HEK293T (cell line): Measurements from ENCODE around the gene RGSL1.

Experiments
- CTCF ChIA-PET: fragments of 350-600 bp; formaldehyde crosslinking; extraction: SDS; loops from one replicate; lab custom pipeline; 2021; ENCODE audit warnings: antibody characterized with exemption, inconsistent platforms; lab: Yijun Ruan, JAX
- POLR2A ChIA-PET: fragments of 350-600 bp; formaldehyde crosslinking; extraction: SDS; loops from one replicate; lab custom pipeline; 2020; ENCODE audit warnings: antibody characterized with exemption, inconsistent platforms; lab: Yijun Ruan, JAX
- DNase-seq: peaks from one replicate; pipeline ENCODE4 v3.0.0; 2012; ENCODE audit warnings: mixed read lengths; ENCODE audit errors: extremely low spot score
- ARNT ChIP-seq: fragments of 450-650 bp; IDR thresholded peaks from 2 replicates; pipeline ENCODE4 v1.6.1; 2017; ENCODE audit warnings: mild to moderate bottlenecking
- BHLHE40 ChIP-seq: fragments of 450-650 bp; IDR thresholded peaks from 2 replicates; pipeline ENCODE4 v1.6.1; 2016; ENCODE audit warnings: mild to moderate bottlenecking, moderate library complexity, borderline replicate concordance
- CTBP1 ChIP-seq: fragments of 450-650 bp; IDR thresholded peaks from 2 replicates; pipeline ENCODE4 v1.6.1; 2016; ENCODE audit warnings: borderline replicate concordance
- ELF4 ChIP-seq: fragments of 450-650 bp; IDR thresholded peaks from 2 replicates; pipeline ENCODE4 v1.6.1; 2017; ENCODE audit warnings: antibody characterized with exemption
- FOXA1 ChIP-seq: fragments of 450-650 bp; IDR thresholded peaks from 2 replicates; pipeline ENCODE4 v1.6.1; 2016; ENCODE audit warnings: mild to moderate bottlenecking
- FOXK2 ChIP-seq: fragments of 450-650 bp; IDR thresholded peaks from 2 replicates; pipeline ENCODE4 v1.6.1; 2016; ENCODE audit warnings: mild to moderate bottlenecking
- FOXM1 ChIP-seq: fragments of 450-650 bp; IDR thresholded peaks from 2 replicates; pipeline ENCODE4 v1.6.1; 2017; ENCODE audit warnings: mild to moderate bottlenecking, borderline replicate concordance
- HDGF ChIP-seq: fragments of 450-650 bp; IDR thresholded peaks from 2 replicates; pipeline ENCODE4 v1.6.1; 2017; ENCODE audit warnings: antibody characterized with exemption, borderline replicate concordance
- L3MBTL2 ChIP-seq: fragments of 450-650 bp; conservative IDR thresholded peaks from 2 replicates; pipeline ENCODE4 v1.6.1; 2016; ENCODE audit warnings: mild to moderate bottlenecking
- LEF1 ChIP-seq: fragments of 450-650 bp; IDR thresholded peaks from 2 replicates; pipeline ENCODE4 v1.6.1; 2017; ENCODE audit warnings: mild to moderate bottlenecking, borderline replicate concordance
- NFRKB ChIP-seq: fragments of 450-650 bp; IDR thresholded peaks from 2 replicates; pipeline ENCODE4 v1.6.1; 2016; ENCODE audit warnings: mild to moderate bottlenecking, moderate library complexity
- PKNOX1 ChIP-seq: fragments of 450-650 bp; IDR thresholded peaks from 2 replicates; pipeline ENCODE4 v1.6.1; 2016
- SP1 ChIP-seq: fragments of 450-650 bp; IDR thresholded peaks from 2 replicates; pipeline ENCODE4 v1.6.1; 2017
- SUZ12 ChIP-seq: fragments of 450-650 bp; IDR thresholded peaks from 2 replicates; pipeline ENCODE4 v1.6.1; 2016; ENCODE audit warnings: mild to moderate bottlenecking
- TARDBP ChIP-seq: fragments of 450-650 bp; IDR thresholded peaks from 2 replicates; pipeline ENCODE4 v1.6.1; 2016
- ZNF384 ChIP-seq: fragments of 450-650 bp; IDR thresholded peaks from 2 replicates; pipeline ENCODE4 v1.6.1; 2016

RGSL1 gene

DNA sequence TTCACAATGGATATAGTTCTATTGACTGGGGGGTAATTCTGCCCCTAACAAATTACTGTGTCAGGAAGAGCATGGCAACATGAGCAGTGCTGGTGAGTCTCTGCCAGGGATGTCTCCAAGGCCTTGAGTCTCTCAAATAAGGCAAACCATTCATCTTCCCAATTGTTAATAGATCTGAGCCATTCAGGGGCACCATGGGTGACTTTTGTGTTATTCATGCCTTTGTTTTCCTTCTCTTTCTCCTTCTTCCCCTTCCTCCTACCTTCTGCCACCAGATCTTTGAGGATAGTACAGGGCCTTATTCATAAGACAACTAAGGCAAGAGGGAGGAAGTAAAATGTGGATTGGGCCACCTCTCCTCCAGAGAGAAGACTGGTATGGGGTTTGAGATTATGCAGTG is at the start of gene RGSL1:
Gene RGSL1 (plus strand): TSS at position 60 of the 400 bp plus-strand sequence. CDS start 20 bp downstream, at position 80.
- no peak for DNase-seq
- TF ChIP-seq FOXK2 (no peak), FOXA1 (no peak), L3MBTL2 (no peak), TARDBP (no peak), CTBP1 (no peak)
- ChIA-PET POLR2A (no interaction called here), CTCF (no interaction called here)

GRCh38 chr1:182400567-182400966 is 49.4 kb upstream of the RGSL1 start, which contains the start of gene TEDDM1:
TSS of gene TEDDM1 (minus strand) at chr1:182400667. CDS start at chr1:182400485, 182 bp downstream.
- TF ChIP-seq HDGF (no peak), L3MBTL2 (no peak), ELF4 (no peak), FOXA1 (no peak), PKNOX1 (no peak), BHLHE40 (no peak), FOXK2 (no peak), ARNT (no peak), ZNF384 (no peak), SP1 (no peak), SUZ12 (no peak), FOXM1 (no peak), NFRKB (no peak), TARDBP (no peak), CTBP1 (no peak), LEF1 (no peak)
- CTCF ChIA-PET: no interaction called here
- POLR2A ChIA-PET: no interaction called here
- no peak for DNase-seq

GRCh38 chr1:182404781-182405180 is 45.2 kb upstream of the RGSL1 start:
- ChIA-PET CTCF (interaction anchor here (0.8 to 1.0 kb wide), 2 partner anchors 8 to 262 kb away, joined by 3 read pairs; no protein-coding TSS in a partner anchor), POLR2A (no interaction called here)
- DNase-seq: no peak
- TF ChIP-seq TARDBP (no peak), FOXA1 (no peak), ARNT (no peak), LEF1 (no peak), BHLHE40 (no peak), SP1 (no peak), FOXM1 (no peak), SUZ12 (no peak), NFRKB (no peak)

DNA sequence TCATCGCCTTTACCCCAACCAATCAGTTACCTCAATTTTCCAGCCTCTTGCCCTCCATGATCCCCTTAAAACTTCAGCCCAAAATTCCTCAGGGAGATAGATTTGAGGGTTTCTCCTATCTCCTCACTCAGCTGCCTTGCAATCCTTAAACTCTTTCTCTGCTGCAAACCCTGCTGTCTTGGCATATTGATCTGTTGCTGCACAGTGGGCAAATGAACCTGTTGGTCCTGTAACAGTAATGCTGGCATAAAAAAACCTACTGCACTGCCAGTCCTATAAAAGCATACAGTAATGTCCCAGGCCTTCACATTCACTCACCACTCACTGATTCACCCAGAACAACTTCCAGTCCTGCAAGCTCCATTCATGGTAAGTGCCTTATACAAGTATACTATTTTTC is 44.4 kb upstream of the RGSL1 start:
- no peak for DNase-seq
- TF ChIP-seq SUZ12 (no peak), NFRKB (no peak), FOXA1 (no peak), BHLHE40 (no peak), ZNF384 (no peak), CTBP1 (no peak), PKNOX1 (no peak), L3MBTL2 (no peak), TARDBP (no peak), ARNT (no peak), SP1 (no peak), LEF1 (no peak), FOXK2 (no peak), ELF4 (no peak), HDGF (no peak)
- POLR2A ChIA-PET: no interaction called here
- CTCF ChIA-PET: interaction anchor here (1.0 kb wide), 1 partner anchor 9 kb away, joined by 3 read pairs; no protein-coding TSS in a partner anchor

DNA sequence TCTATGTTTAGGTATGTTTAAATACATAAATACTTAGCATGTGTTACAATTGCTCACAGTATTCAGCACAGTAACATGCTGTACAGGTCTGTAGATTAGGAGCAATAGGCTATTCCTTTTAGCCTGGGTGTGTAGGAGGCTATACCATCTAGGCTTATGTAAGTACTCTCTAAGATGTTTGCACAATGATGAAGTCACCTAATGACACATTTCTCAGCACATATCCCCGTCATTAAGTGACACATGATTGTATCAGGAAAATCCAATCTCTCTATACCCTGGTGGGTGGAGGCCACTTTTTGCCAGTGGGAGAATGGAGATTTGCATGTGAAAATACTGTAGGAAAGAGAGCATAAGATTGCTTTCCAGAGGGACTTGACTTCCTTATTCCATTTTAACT is 43.9 kb upstream of the RGSL1 start:
- DNase-seq: no peak
- CTCF ChIA-PET: no interaction called here
- TF ChIP-seq FOXK2 (no peak), FOXM1 (no peak), TARDBP (no peak), ARNT (no peak), SUZ12 (no peak), NFRKB (no peak), BHLHE40 (no peak), FOXA1 (no peak)
- POLR2A ChIA-PET: no interaction called here

DNA sequence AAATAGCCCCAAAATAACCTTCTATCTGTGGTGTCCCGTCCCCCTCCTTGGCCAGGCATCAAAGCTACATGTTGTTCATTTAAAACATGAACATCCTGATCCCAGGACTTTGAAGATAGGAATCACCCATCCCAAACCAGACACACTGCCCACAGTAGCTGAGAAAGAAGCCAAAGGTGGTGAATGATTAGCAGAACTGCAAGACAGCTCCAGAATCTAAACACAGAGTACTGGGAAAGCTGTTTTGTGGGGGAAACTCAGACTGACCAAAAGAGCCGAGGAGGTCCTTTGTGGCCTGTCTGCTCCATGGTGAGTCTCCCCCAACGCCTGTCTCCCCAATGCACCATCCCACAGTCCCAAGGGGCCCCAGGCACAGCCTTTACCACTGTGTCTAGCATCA is 42.2 kb upstream of the RGSL1 start:
- POLR2A ChIA-PET: no interaction called here
- CTCF ChIA-PET: interaction anchor here (0.6 to 2.4 kb wide), 2 partner anchors 11 to 323 kb away, joined by 3 to 7 read pairs; no protein-coding TSS in a partner anchor
- DNase-seq: no peak
- no peak for TF ChIP-seq FOXA1
- no peak for TF ChIP-seq LEF1

DNA sequence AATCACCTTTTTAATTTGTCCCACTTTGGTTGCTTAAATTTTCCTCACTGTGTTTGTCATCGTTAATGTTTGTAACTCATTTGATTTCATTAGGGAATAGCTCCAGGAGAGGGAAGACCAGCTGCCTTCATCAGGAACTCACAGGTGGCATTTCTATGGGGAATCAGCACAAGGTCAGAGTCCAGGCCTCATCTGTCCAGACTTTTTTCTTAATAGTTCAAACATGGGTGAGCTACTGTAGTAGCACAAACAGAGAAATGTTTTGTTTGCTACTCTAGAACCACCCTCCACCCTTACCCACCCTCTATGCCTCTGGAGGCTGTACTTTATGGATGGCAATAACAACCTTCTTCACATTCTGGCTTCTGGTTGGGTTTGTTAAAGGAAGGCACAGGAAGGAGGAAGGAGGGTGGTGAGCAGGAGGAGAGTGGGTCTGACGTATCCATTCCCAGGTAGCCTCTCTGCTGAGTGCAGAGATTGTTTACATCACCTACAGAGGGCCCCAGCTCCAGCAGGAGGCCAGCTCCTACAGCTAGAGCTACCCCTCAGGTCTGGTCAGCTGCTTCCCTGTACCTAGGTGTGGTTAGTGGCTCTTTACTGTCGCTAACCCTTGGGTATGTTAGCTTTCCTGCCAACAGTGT is 41.4 kb upstream of the RGSL1 start:
- DNase-seq: no peak
- CTCF ChIA-PET: interaction anchor here (0.6 to 2.4 kb wide), 2 partner anchors 12 to 324 kb away, joined by 3 to 7 read pairs; no protein-coding TSS in a partner anchor
- no peak for TF ChIP-seq FOXA1
- no peak for TF ChIP-seq NFRKB
- POLR2A ChIA-PET: no interaction called here
